ENCODE measurements around the gene ZNF429. TPM values are rescaled to one million over a fixed set of nuclear protein-coding genes. Genes with fewer than 3 reads are reported as not detected.
"Not testable (repeated sequence)": the region's sequence is repeated elsewhere in the genome, so short reads cannot be mapped to it uniquely, and the experiment has no call there.

ZNF429 gene
- 28.3 TPM for total RNA-seq

- DNase-seq (ENCODE audit: low spot score): peak; percentile 95
Observed at GRCh38 chr19:21505459-21506451, at the start of gene ZNF429. TSS of gene ZNF429 (plus strand) at chr19:21505602. CDS start at chr19:21505772, 170 bp downstream.

GRCh38 chr19:21460686-21461085 lies 44.7 kb upstream of the ZNF429 start:
- no peak for DNase-seq (ENCODE audit: low spot score)

- no peak for DNase-seq (ENCODE audit: low spot score)
Observed at GRCh38 chr19:21462540-21462939, 42.9 kb upstream of the ZNF429 start.

DNA sequence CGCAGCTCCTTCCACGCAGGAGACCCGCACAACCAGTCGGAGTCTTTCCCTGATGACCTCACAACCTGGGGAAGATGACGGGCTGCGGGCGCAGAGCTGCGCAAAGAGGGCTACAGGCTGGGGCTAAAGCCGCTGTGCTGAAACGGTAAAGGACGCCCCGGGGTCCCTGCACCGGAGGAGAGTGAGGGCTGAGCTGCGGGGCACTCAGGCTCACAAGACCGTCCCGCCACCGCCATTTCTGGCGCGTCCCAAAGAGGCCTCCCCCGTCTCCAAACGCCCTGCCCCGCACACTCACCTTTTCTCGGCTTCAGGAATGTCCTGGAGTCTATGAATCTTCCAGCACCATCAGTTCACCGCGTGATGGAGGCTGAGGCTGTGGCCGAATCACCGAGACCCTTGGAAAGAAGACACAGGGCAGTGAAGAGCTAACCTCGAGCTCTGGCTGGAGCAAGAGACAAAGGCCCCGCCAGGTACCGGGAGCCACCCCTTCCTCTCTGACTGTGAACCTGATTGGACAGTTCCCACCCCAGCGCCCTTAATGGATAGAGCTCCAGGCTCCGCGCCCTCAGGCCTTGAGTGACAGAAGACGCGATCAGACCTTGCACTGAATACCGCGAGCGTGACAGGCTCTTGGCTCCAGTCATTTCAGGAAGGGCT lies 41.8 kb upstream of the ZNF429 start:
- peak; percentile 79 for DNase-seq (ENCODE audit: low spot score)

DNA sequence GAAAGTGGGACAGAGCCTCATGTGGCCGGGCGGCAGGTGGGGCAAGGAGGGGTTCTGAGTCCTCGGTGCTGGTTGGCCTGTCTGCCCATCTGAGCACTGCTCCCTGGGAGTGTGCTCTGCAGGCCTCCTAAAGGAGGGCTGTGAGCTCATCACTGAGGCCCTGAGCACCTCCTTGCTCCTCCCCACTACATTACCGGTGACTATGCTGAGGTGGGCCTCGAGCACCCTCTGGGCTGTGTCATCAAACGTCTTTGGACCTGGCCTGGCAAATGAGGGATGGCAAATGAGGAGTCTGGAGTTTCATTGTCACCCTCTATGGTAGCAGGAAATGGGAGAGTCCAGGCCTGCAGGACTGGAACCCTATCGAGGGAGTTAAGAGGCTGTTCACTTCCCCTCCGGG lies 38.8 kb upstream of the ZNF429 start:
- DNase-seq (ENCODE audit: low spot score): no peak

DNA sequence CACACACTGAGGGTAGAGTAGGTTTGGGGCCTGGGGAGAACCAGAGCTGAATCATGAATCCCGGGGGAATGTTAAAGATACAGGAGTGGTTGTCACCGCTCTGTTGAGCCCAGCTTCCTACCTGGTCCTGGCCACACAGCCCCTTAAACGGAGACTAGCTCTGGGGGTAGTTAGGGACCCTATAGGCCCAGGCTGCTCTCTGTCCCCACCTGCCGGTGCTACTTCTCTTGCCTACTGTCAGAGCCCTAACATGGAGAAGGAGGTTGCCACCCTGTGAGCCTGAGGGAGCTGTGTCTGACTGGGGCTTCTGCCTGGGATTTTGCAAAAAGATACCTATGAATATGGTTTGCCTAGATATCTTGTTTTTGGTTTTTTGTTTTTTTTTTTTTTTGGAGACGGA lies 36.6 kb upstream of the ZNF429 start:
- no peak for DNase-seq (ENCODE audit: low spot score)

DNA sequence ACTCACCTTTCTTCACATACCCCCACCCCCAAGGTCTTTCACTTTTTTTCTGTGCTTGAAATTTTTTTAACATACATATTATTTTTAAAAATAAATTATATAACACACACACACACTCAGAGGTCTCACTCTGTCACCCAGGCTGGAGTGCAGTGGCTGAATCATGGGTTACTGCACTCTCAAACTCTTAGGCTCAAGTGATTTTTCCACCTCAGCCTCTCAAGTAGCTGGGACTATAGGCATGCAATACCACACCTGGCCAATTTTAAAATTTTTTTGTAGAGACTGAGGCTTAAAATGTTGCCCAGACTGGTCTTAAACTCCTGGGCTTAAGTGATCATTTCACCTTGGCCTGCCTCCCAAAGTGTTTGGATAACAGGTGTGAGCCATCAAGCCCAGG lies 32.9 kb upstream of the ZNF429 start:
- DNase-seq (ENCODE audit: low spot score): no peak

GRCh38 chr19:21474671-21475181 lies 30.7 kb upstream of the ZNF429 start:
- DNase-seq (ENCODE audit: low spot score): peak; percentile 86

DNA sequence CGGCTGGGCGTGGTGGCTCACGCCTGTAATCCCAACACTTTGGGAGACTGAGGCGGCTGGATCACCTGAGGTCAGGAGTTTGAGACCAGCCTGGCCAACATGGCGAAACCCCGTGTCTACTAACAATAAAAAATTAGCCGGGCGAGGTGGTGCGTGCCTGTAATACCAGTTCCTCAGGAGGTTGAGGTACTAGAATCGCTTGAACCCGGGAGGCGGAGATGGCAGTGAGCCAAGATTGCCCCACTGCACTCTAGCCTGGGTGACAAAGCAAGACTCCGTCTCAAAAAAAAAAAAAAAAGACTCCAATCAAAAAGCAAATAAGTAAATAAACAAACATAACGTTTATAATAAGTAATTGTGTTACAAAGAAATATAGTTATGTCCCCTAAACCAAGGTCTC lies 23.0 kb upstream of the ZNF429 start:
- DNase-seq (ENCODE audit: low spot score): not testable (repeated sequence)

GRCh38 chr19:21482863-21483276 lies 22.5 kb upstream of the ZNF429 start:
- peak; percentile 62 for DNase-seq (ENCODE audit: low spot score)

DNA sequence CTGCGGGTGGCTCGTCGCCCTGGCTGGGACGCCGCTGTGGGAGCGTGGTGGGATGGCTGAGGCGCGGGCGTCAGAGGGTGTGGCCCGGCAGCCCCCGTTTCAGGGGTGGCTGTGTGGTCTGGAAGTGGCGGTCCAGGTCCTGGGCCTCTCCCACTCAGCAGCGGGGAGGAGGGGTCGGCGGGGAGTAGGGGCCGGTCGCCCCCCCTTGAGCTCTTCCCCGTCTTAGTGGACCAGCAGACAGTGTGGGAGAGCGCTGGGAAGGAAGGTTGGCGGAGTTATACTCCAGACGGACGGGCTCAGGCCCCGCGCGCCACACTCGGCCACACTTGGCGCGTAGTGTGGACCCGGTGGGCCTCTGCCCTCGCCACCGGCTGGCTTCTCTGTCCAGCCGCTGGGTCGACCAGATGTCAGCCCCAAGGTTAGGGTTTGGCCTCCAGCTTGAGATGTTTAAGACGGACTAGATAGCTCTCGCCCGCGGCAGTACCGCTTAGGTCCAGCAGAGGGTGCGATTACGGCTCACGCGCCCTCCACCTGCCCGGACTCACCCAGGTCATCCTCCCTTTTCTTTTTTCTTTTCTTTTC lies 21.7 kb upstream of the ZNF429 start:
- peak; percentile 55 for DNase-seq (ENCODE audit: low spot score)

- no peak for DNase-seq (ENCODE audit: low spot score)
Observed at GRCh38 chr19:21484631-21485030, 20.8 kb upstream of the ZNF429 start.

GRCh38 chr19:21485926-21486325 lies 19.5 kb upstream of the ZNF429 start:
- DNase-seq (ENCODE audit: low spot score): no peak

DNA sequence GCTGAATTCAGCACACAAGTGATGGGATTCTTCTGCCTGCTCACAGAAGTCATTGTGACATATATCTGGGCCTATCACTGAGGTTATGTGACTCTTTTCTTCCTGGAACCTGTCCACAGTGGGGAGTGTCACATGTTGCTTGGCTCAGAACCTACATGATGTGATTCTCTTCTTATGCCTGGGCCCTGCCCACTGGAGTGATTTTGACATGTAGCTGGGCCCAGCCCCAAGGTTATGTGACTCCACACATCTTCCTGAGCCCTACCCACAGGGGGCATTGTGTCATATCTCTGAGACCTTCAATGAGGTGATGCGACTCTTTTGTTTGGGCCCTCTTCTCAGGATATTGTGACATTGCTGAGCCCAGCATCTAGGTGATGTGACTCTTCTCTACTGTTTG lies 17.4 kb upstream of the ZNF429 start:
- no peak for DNase-seq (ENCODE audit: low spot score)

DNA sequence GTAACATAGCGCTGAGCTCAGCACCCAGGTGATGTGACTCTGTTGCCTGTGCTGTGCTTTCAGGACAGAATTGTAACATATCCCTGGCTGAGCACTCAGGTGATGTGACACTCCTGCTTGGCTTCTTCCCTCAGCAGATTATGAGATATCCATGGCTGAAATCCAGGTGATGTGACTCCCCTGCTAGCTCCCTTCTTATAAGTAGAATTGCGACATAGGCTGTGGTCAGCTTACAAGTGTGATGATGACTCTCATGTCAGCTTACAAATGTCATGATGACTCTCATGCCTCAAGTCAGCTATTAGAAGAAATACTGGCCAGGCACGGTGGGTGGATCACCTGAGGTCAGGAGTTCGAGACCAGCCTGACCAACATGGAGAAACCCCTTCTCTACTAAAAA lies 14.3 kb upstream of the ZNF429 start:
- DNase-seq (ENCODE audit: low spot score): no peak

GRCh38 chr19:21492947-21493906 lies 12.2 kb upstream of the ZNF429 start:
- no peak for DNase-seq (ENCODE audit: low spot score)

- DNase-seq (ENCODE audit: low spot score): no peak
Observed at GRCh38 chr19:21496876-21497275, 8.5 kb upstream of the ZNF429 start.

DNA sequence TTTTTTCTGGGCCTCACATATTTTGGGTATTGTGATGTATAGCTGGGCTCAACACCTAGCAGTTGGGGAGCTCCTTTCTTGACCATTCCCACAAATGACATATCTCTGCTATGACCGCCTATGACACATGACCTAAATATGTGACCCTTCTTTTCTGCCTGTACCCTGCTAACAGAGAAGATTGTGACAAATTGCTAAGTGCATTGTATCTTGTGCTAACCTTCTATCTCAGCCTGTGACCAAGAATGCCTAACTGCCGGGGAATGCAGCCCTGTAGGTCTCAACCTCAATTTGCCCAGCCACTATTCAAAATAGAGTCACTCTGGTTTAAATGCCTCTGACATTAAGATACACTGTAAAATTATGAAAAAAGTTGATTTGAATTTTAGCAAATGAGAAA lies 6.8 kb upstream of the ZNF429 start:
- DNase-seq (ENCODE audit: low spot score): no peak

- no peak for DNase-seq (ENCODE audit: low spot score)
Observed at GRCh38 chr19:21508198-21508597, 2.8 kb downstream of the ZNF429 start.

- not testable (repeated sequence) for DNase-seq (ENCODE audit: low spot score)
Observed at GRCh38 chr19:21511058-21511457, 5.7 kb downstream of the ZNF429 start.

- DNase-seq (ENCODE audit: low spot score): not testable (repeated sequence)
Observed at GRCh38 chr19:21512609-21513008, 7.2 kb downstream of the ZNF429 start.
